Posterior vena cava (tissue), 2 donors: ENCODE results near the gene PPP1R26. TPM values are rescaled to one million over a fixed set of nuclear protein-coding genes. Genes with fewer than 3 reads are reported as not detected.
A peak's percentile ranks its signal among the peaks of the same experiment; 100 is the strongest.

ENCODE experiments used
- DNase-seq: peaks from one replicate; pipeline ENCODE4 v3.0.0-alpha.2; 2020; ENCODE audit warnings: low spot score
- intact Hi-C, 2 donors: fragments of 100-400 bp; cut with DNase I; formaldehyde crosslinking; loops; one replicate each; pipeline versions ENCODE4 v1.14.1 to v1.14.2; 2022 to 2023
- total RNA-seq, 2 donors: library from RNA; stranded (reverse); fragmentation: NEBNext Ultra II Directional; extraction: Animal tissue kit (Norgen Biotek cat#: 25700); gene quantifications; one replicate each; pipeline ENCODE4 v1.2.1, GENCODE V29; 2021
- donor health status: DM: yes; HTN: yes; CAD: no.
- donor health status: DM: yes; HTN: yes; CAD: no.

The PPP1R26 gene
- total RNA-seq, 2 donors from 2014 or later: 8.0 to 8.9 TPM

GRCh38 chr9:135500525-135501260, 21.1 kb downstream of the PPP1R26 start, which contains the start of gene MRPS2:
Gene MRPS2, plus strand, starts transcription at chr9:135500682. Its CDS starts 29 bp downstream, at chr9:135500711.
- DNase-seq: peak; percentile 96
- intact Hi-C loops: no loop called here

- DNase-seq: peak; percentile 74
- intact Hi-C loops: no loop called here
Measured at GRCh38 chr9:135501261-135502167, 21.9 kb downstream of the PPP1R26 start.

- intact Hi-C loops: no loop called here
Measured at GRCh38 chr9:135502168-135502872, 22.7 kb downstream of the PPP1R26 start.

GRCh38 chr9:135502873-135503321, 23.3 kb downstream of the PPP1R26 start:
- intact Hi-C loops: no loop called here
- DNase-seq: peak; percentile 63

More at GRCh38 chr9:135502168-135502872, 22.7 kb downstream of the PPP1R26 start:
- peak; percentile 73 for DNase-seq

GRCh38 chr9:135503371-135504261, 24.0 kb downstream of the PPP1R26 start:
- peak; percentile 79 for DNase-seq
- intact Hi-C loops: no loop called here

- DNase-seq: peak; percentile 88
- intact Hi-C loops: no loop called here
Measured at GRCh38 chr9:135504262-135505243, 25.0 kb downstream of the PPP1R26 start.

- intact Hi-C loops: no loop called here
- peak; percentile 74 for DNase-seq
Measured at GRCh38 chr9:135505406-135506187, 26.0 kb downstream of the PPP1R26 start.

GRCh38 chr9:135506327-135507103, 26.9 kb downstream of the PPP1R26 start:
- intact Hi-C loops: no loop called here
- peak; percentile 69 for DNase-seq

- peak; percentile 58 for DNase-seq
- intact Hi-C loops: no loop called here
Measured at GRCh38 chr9:135507104-135508035, 27.8 kb downstream of the PPP1R26 start.

- intact Hi-C loops: no loop called here
- peak; percentile 63 for DNase-seq
Measured at GRCh38 chr9:135508211-135508820, 28.7 kb downstream of the PPP1R26 start.

GRCh38 chr9:135509458-135509857, 29.9 kb downstream of the PPP1R26 start:
- intact Hi-C loops: no loop called here

GRCh38 chr9:135512241-135512603, 32.6 kb downstream of the PPP1R26 start:
- peak; percentile 28 for DNase-seq
- intact Hi-C loops: no loop called here

More at GRCh38 chr9:135509458-135509857, 29.9 kb downstream of the PPP1R26 start:
- no peak for DNase-seq

- peak; percentile 75 for DNase-seq
- intact Hi-C loops: no loop called here
Measured at GRCh38 chr9:135512904-135513303, 33.3 kb downstream of the PPP1R26 start.

- DNase-seq: peak; percentile 61
- intact Hi-C loops: no loop called here
Measured at GRCh38 chr9:135513351-135513846, 33.8 kb downstream of the PPP1R26 start.
